ENCODE results near the gene MCEE. TPM values are rescaled to one million over a fixed set of nuclear protein-coding genes. Genes with fewer than 3 reads are reported as not detected.
"Not testable (repeated sequence)": the region's sequence is repeated elsewhere in the genome, so short reads cannot be mapped to it uniquely, and the experiment has no call there.

Gene MCEE
- total RNA-seq, 1 donor from 2014 or later: 9.9 TPM

- Mint-ChIP-seq H3K4me1 (no peaks in the 10 kb centered on the region), H3K9me3 (no peaks in the 10 kb centered on the region), H3K4me3 (no peak overlapping the region), H3K36me3 (ENCODE audit: low read depth) (peaks cover 10% of the 10 kb centered on the region), H3K27ac (ENCODE audit: unreplicated experiment) (no peak overlapping the region), H3K27me3 (ENCODE audit: low read depth) (no peaks in the 10 kb centered on the region)
- no peak for TF ChIP-seq CTCF (conservative IDR thresholded peaks at IDR 0.05)
- DNase-seq (ENCODE audit: low read depth, low spot score): no peak
Measured at GRCh38 chr2:71113843-71114242, 16.2 kb downstream of the MCEE start.

GRCh38 chr2:71108091-71108490, 21.9 kb downstream of the MCEE start:
- peaks cover 10% of the 10 kb centered on the region for H3K4me1 Mint-ChIP-seq
- no peak overlapping the region for H3K27ac Mint-ChIP-seq (ENCODE audit: unreplicated experiment)
- peaks cover 8% of the 10 kb centered on the region for H3K36me3 Mint-ChIP-seq (ENCODE audit: low read depth)
- no peak for TF ChIP-seq CTCF (conservative IDR thresholded peaks at IDR 0.05)
- no peaks in the 10 kb centered on the region for H3K27me3 Mint-ChIP-seq (ENCODE audit: low read depth)
- no peak for DNase-seq (ENCODE audit: low read depth, low spot score)
- no peak overlapping the region for H3K4me3 Mint-ChIP-seq
- peaks cover 4% of the 10 kb centered on the region for H3K9me3 Mint-ChIP-seq

- H3K4me3 Mint-ChIP-seq; H3K36me3 Mint-ChIP-seq (ENCODE audit: low read depth); H3K27me3 Mint-ChIP-seq (ENCODE audit: low read depth); H3K9me3 Mint-ChIP-seq; H3K27ac Mint-ChIP-seq (ENCODE audit: unreplicated experiment); DNase-seq (ENCODE audit: low read depth, low spot score): not testable (repeated sequence)
- H3K4me1 Mint-ChIP-seq: peaks cover 16% of the 10 kb centered on the region
Measured at GRCh38 chr2:71106463-71106862, 23.6 kb downstream of the MCEE start.

- TF ChIP-seq CTCF (conservative IDR thresholded peaks at IDR 0.05): no peak
Measured at GRCh38 chr2:71103809-71104208, 26.2 kb downstream of the MCEE start.

GRCh38 chr2:71102981-71103681, 26.9 kb downstream of the MCEE start:
- H3K4me3 Mint-ChIP-seq: no peak overlapping the region
- H3K4me1 Mint-ChIP-seq: peaks cover 16% of the 10 kb centered on the region
- no peaks in the 10 kb centered on the region for H3K27me3 Mint-ChIP-seq (ENCODE audit: low read depth)
- no peak for DNase-seq (ENCODE audit: low read depth, low spot score)
- TF ChIP-seq CTCF (conservative IDR thresholded peaks at IDR 0.05): no peak
- no peaks in the 10 kb centered on the region for H3K36me3 Mint-ChIP-seq (ENCODE audit: low read depth)
- no peak overlapping the region for H3K27ac Mint-ChIP-seq (ENCODE audit: unreplicated experiment)
- peaks cover 7% of the 10 kb centered on the region for H3K9me3 Mint-ChIP-seq

More at GRCh38 chr2:71103809-71104208, 26.2 kb downstream of the MCEE start:
- DNase-seq (ENCODE audit: low read depth, low spot score): no peak
- H3K4me3 Mint-ChIP-seq: no peak overlapping the region
- peaks cover 16% of the 10 kb centered on the region for H3K4me1 Mint-ChIP-seq
- no peaks in the 10 kb centered on the region for H3K27me3 Mint-ChIP-seq (ENCODE audit: low read depth)
- peaks cover 7% of the 10 kb centered on the region for H3K9me3 Mint-ChIP-seq
- H3K27ac Mint-ChIP-seq (ENCODE audit: unreplicated experiment): no peak overlapping the region
- H3K36me3 Mint-ChIP-seq (ENCODE audit: low read depth): peaks cover 5% of the 10 kb centered on the region

GRCh38 chr2:71101656-71102055, 28.4 kb downstream of the MCEE start:
- no peaks in the 10 kb centered on the region for H3K27me3 Mint-ChIP-seq (ENCODE audit: low read depth)
- no peak overlapping the region for H3K27ac Mint-ChIP-seq (ENCODE audit: unreplicated experiment)
- no peaks in the 10 kb centered on the region for H3K36me3 Mint-ChIP-seq (ENCODE audit: low read depth)
- H3K4me1 Mint-ChIP-seq: peaks cover 16% of the 10 kb centered on the region
- no peak for DNase-seq (ENCODE audit: low read depth, low spot score)
- H3K9me3 Mint-ChIP-seq: peaks cover 7% of the 10 kb centered on the region
- no peak overlapping the region for H3K4me3 Mint-ChIP-seq
- TF ChIP-seq CTCF (conservative IDR thresholded peaks at IDR 0.05): no peak

All from neural crest cell (in vitro differentiated cells).